Liver (tissue), 9 donors: ENCODE measurements around the gene CCDC134. TPM values are rescaled to one million over a fixed set of nuclear protein-coding genes. Genes with fewer than 3 reads are reported as not detected.

Source experiments
- DNase-seq: peaks from one replicate; pipeline ENCODE4 v3.0.0-alpha.2; 2017; ENCODE audit warnings: low spot score
- H3K27ac ChIP-seq, 2 donors: one replicate each; pipeline ENCODE4 v1.7.0; 2013; ENCODE audit warnings: inconsistent platforms in 2 of 2, low read length in 2 of 2, control low read depth in 1 of 2, low read depth in 1 of 2, mild to moderate bottlenecking in 1 of 2
- H3K27me3 ChIP-seq, 4 donors: one replicate each; pipeline versions ENCODE4 v1.6.1 to v1.7.0; 2013; ENCODE audit warnings: low read length in 3 of 4, inconsistent platforms in 1 of 4, mild to moderate bottlenecking in 1 of 4, moderate library complexity in 1 of 4; ENCODE audit not compliant: control insufficient read depth in 4 of 4, insufficient read depth in 4 of 4
- H3K36me3 ChIP-seq, 4 donors: one replicate each; pipeline versions ENCODE4 v1.6.1 to v1.7.0; 2013; ENCODE audit warnings: low read length in 3 of 4, mild to moderate bottlenecking in 3 of 4, low read depth in 1 of 4, moderate library complexity in 1 of 4; ENCODE audit not compliant: control insufficient read depth in 4 of 4, insufficient read depth in 3 of 4
- H3K4me1 ChIP-seq, 4 donors: one replicate each; pipeline versions ENCODE4 v1.6.1 to v1.7.0; 2013; ENCODE audit warnings: low read length in 3 of 4, mild to moderate bottlenecking in 3 of 4, moderate library complexity in 1 of 4; ENCODE audit not compliant: control insufficient read depth in 4 of 4, insufficient read depth in 4 of 4
- H3K4me3 ChIP-seq, 3 donors: one replicate each; pipeline versions ENCODE4 v1.6.1 to v1.7.0; 2013; ENCODE audit warnings: low read length in 3 of 3, control low read depth in 1 of 3, low read depth in 1 of 3, mild to moderate bottlenecking in 1 of 3
- H3K9ac ChIP-seq, 2 donors: one replicate each; pipeline ENCODE4 v1.7.0; 2013; ENCODE audit warnings: low read length in 2 of 2, mild to moderate bottlenecking in 2 of 2, moderate library complexity in 2 of 2, control low read depth in 1 of 2, low read depth in 1 of 2
- H3K9me3 ChIP-seq, 4 donors: one replicate each; pipeline versions ENCODE4 v1.6.1 to v1.7.0; 2013; ENCODE audit warnings: low read length in 3 of 4; ENCODE audit not compliant: control insufficient read depth in 4 of 4
- EGR1 ChIP-seq, 2 donors: IDR thresholded peaks; 2 replicates each; pipeline ENCODE4 v1.6.1; 2016 to 2018; ENCODE audit warnings: antibody characterized with exemption in 2 of 2, low read depth in 2 of 2
- FOXA1 ChIP-seq: IDR thresholded peaks from 2 replicates; pipeline ENCODE4 v1.6.1; 2016; ENCODE audit warnings: antibody characterized with exemption
- FOXA2 ChIP-seq: IDR thresholded peaks from 2 replicates; pipeline ENCODE4 v1.6.1; 2016; ENCODE audit warnings: antibody characterized with exemption
- HNF4A ChIP-seq, 2 donors: conservative IDR thresholded peaks; 2 replicates each; pipeline ENCODE4 v1.6.1; 2016; ENCODE audit warnings: antibody characterized with exemption in 2 of 2, mild to moderate bottlenecking in 2 of 2
- HNF4G ChIP-seq: IDR thresholded peaks from 2 replicates; pipeline ENCODE4 v1.6.1; 2016; ENCODE audit warnings: antibody characterized with exemption
- JUND ChIP-seq, 2 donors: IDR thresholded peaks; 2 replicates each; pipeline ENCODE4 v1.6.1; 2016; ENCODE audit warnings: antibody characterized with exemption in 2 of 2
- NR2F2 ChIP-seq: IDR thresholded peaks from 2 replicates; pipeline ENCODE4 v1.6.1; 2016; ENCODE audit warnings: antibody characterized with exemption
- RAD21 ChIP-seq, 2 donors: IDR thresholded peaks; 2 replicates each; pipeline ENCODE4 v1.6.1; 2016; ENCODE audit warnings: antibody characterized with exemption in 2 of 2, mild to moderate bottlenecking in 2 of 2
- RXRA ChIP-seq, 2 donors: IDR thresholded peaks; 2 replicates each; pipeline ENCODE4 v1.6.1; 2017 to 2018; ENCODE audit warnings: antibody characterized with exemption in 2 of 2, mild to moderate bottlenecking in 1 of 2
- SP1 ChIP-seq: IDR thresholded peaks from 2 replicates; pipeline ENCODE4 v1.6.1; 2018; ENCODE audit warnings: antibody characterized with exemption, mild to moderate bottlenecking
- TAF1 ChIP-seq: conservative IDR thresholded peaks from 2 replicates; pipeline ENCODE4 v1.6.1; 2016; ENCODE audit warnings: antibody characterized with exemption, mild to moderate bottlenecking
- YY1 ChIP-seq: IDR thresholded peaks from 2 replicates; pipeline ENCODE4 v1.6.1; 2016; ENCODE audit warnings: antibody characterized with exemption, mild to moderate bottlenecking
- WGBS: extraction: QIAGEN DNeasy Blood & Tissue Kit; methylation state at CpG from one replicate; pipeline ENCODE4 v1.1.7; 2013; 5-methylcytosine and 5-hydroxymethylcytosine counted together
- polyA plus RNA-seq, 2 donors: library from polyadenylated mRNA; stranded (reverse) in 1 of 2; unstranded in 1 of 2; fragments of 200-250 nt in 1 of 2; fragments of >200 nt in 1 of 2; fragmentation: Nextera tagmentation in 1 of 2; extraction: Ambion mirVana in 1 of 2; gene quantifications; one replicate each; pipeline versions ENCODE4 v1.2.1 to v1.2.3, GENCODE V29; 2013 to 2015
- total RNA-seq, 2 donors: library from RNA; depleted of rRNA; stranded (reverse); fragments of >200 nt; gene quantifications; one replicate each; pipeline ENCODE4 v1.2.3, GENCODE V29; 2014
- TF ChIP-seq, protein P1 (sequence below): IDR thresholded peaks from 2 replicates; pipeline ENCODE4 v1.6.1; 2016; ENCODE audit warnings: antibody characterized with exemption
- TF ChIP-seq, protein P2 (sequence below): IDR thresholded peaks from 2 replicates; pipeline ENCODE4 v1.6.1; 2016; ENCODE audit warnings: antibody characterized with exemption
- TF ChIP-seq, protein P3 (sequence below): IDR thresholded peaks from 2 replicates; pipeline ENCODE4 v1.6.1; 2016; ENCODE audit warnings: antibody characterized with exemption
- TF ChIP-seq, protein P4 (sequence below): IDR thresholded peaks from 2 replicates; pipeline ENCODE4 v1.6.1; 2016; ENCODE audit warnings: antibody characterized with exemption, mild to moderate bottlenecking
- TF ChIP-seq, protein P5 (sequence below): fragments of 150-350 bp; IDR thresholded peaks from 2 replicates; pipeline ENCODE4 v1.5.1; 2017; ENCODE audit warnings: improper control_type of control experiment, low read depth, low read length; ENCODE audit not compliant: missing input control
- donor health status: healthy.
- donor health status: healthy.
- donor health status: healthy.
- donor health status: healthy.
- donor health status: healthy.

CCDC134 gene
- total and polyA plus RNA-seq, 4 donors, result 2.0 to 13.2 (median 6.4) TPM

DNA sequence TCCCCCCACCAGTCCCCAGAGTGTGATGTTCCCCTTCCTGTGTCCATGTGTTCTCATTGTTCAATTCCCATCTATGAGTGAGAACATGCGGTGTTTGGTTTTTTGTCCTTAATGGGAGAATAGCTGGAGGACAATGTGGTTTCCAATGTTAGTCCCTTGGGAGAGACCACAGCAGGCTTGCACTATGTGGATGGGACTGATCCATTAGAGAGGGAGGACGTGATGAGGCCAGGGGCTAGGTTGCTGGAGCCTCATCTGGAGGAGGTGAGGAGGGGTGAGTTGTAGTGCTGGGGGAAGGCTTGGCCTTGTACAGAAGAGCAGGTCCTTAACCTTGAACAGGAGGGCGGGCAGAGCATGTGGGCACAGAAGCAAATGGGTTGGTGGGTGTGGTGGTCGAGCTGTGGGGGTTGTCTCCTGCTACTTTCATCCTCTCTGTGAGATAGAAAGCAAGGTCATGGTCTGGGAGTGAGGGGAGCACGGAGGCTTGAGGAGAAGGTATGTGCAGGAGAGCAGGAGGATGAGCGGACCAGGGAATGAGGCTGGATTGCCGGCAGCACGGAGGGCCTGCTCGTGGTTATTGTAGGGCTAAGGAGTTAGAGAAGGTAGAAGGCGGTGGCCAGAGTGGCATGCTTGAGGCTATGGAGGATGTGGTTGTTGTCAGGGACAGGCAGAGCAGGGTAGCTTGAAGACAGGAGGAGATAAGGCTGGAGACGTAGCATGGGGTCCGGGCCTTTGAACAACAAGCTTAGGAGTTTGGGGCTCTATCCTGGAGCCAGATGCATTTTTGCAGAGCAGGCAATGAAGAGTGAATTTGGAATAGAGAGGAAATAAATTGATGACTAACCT is 21.2 kb downstream of the CCDC134 start:
- 92% methylated on average over 12 of the region's 12 CpGs for WGBS
- Histone ChIP-seq H3K9ac (no peak overlapping the region), H3K4me1 (no peaks in the 10 kb centered on the region), H3K36me3 (peaks cover 0 to 4% (median 2%) of the 10 kb centered on the region in 4 donors), H3K27me3 (no peaks in the 10 kb centered on the region), H3K27ac (no peak overlapping the region), H3K9me3 (no peaks in the 10 kb centered on the region), H3K4me3 (no peak overlapping the region)
- no peak for DNase-seq
- TF ChIP-seq RXRA (IDR thresholded peaks at IDR 0.05), result no peak
- no peak for TF ChIP-seq SP1
- TF ChIP-seq, protein P1, sequence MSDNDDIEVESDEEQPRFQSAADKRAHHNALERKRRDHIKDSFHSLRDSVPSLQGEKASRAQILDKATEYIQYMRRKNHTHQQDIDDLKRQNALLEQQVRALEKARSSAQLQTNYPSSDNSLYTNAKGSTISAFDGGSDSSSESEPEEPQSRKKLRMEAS, result no peak
- no peak for TF ChIP-seq HNF4G
- TF ChIP-seq EGR1 (IDR thresholded peaks at IDR 0.05; ENCODE audit: low read depth in 2 of 2), result no peak
- TF ChIP-seq, protein P2, sequence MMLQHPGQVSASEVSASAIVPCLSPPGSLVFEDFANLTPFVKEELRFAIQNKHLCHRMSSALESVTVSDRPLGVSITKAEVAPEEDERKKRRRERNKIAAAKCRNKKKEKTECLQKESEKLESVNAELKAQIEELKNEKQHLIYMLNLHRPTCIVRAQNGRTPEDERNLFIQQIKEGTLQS, result no peak
- no peak for TF ChIP-seq YY1
- no peak for TF ChIP-seq TAF1
- TF ChIP-seq FOXA1, result no peak
- TF ChIP-seq FOXA2, result no peak
- TF ChIP-seq JUND (IDR thresholded peaks at IDR 0.05), result no peak
- TF ChIP-seq, protein P3, sequence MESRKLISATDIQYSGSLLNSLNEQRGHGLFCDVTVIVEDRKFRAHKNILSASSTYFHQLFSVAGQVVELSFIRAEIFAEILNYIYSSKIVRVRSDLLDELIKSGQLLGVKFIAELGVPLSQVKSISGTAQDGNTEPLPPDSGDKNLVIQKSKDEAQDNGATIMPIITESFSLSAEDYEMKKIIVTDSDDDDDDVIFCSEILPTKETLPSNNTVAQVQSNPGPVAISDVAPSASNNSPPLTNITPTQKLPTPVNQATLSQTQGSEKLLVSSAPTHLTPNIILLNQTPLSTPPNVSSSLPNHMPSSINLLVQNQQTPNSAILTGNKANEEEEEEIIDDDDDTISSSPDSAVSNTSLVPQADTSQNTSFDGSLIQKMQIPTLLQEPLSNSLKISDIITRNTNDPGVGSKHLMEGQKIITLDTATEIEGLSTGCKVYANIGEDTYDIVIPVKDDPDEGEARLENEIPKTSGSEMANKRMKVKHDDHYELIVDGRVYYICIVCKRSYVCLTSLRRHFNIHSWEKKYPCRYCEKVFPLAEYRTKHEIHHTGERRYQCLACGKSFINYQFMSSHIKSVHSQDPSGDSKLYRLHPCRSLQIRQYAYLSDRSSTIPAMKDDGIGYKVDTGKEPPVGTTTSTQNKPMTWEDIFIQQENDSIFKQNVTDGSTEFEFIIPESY, result no peak
- no peak for TF ChIP-seq NR2F2
- TF ChIP-seq, protein P4, sequence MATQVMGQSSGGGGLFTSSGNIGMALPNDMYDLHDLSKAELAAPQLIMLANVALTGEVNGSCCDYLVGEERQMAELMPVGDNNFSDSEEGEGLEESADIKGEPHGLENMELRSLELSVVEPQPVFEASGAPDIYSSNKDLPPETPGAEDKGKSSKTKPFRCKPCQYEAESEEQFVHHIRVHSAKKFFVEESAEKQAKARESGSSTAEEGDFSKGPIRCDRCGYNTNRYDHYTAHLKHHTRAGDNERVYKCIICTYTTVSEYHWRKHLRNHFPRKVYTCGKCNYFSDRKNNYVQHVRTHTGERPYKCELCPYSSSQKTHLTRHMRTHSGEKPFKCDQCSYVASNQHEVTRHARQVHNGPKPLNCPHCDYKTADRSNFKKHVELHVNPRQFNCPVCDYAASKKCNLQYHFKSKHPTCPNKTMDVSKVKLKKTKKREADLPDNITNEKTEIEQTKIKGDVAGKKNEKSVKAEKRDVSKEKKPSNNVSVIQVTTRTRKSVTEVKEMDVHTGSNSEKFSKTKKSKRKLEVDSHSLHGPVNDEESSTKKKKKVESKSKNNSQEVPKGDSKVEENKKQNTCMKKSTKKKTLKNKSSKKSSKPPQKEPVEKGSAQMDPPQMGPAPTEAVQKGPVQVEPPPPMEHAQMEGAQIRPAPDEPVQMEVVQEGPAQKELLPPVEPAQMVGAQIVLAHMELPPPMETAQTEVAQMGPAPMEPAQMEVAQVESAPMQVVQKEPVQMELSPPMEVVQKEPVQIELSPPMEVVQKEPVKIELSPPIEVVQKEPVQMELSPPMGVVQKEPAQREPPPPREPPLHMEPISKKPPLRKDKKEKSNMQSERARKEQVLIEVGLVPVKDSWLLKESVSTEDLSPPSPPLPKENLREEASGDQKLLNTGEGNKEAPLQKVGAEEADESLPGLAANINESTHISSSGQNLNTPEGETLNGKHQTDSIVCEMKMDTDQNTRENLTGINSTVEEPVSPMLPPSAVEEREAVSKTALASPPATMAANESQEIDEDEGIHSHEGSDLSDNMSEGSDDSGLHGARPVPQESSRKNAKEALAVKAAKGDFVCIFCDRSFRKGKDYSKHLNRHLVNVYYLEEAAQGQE, result no peak
- TF ChIP-seq, protein P5, sequence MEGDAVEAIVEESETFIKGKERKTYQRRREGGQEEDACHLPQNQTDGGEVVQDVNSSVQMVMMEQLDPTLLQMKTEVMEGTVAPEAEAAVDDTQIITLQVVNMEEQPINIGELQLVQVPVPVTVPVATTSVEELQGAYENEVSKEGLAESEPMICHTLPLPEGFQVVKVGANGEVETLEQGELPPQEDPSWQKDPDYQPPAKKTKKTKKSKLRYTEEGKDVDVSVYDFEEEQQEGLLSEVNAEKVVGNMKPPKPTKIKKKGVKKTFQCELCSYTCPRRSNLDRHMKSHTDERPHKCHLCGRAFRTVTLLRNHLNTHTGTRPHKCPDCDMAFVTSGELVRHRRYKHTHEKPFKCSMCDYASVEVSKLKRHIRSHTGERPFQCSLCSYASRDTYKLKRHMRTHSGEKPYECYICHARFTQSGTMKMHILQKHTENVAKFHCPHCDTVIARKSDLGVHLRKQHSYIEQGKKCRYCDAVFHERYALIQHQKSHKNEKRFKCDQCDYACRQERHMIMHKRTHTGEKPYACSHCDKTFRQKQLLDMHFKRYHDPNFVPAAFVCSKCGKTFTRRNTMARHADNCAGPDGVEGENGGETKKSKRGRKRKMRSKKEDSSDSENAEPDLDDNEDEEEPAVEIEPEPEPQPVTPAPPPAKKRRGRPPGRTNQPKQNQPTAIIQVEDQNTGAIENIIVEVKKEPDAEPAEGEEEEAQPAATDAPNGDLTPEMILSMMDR, result no peak
- TF ChIP-seq RAD21 (IDR thresholded peaks at IDR 0.05), result no peak
- TF ChIP-seq HNF4A (conservative IDR thresholded peaks at IDR 0.05), result no peak
